D721Med (cell line): Measurements from ENCODE around the gene TCF7L1.
A peak's percentile ranks its signal among the peaks of the same experiment; 100 is the strongest.

Experiments
- DNase-seq: peaks from one replicate; pipeline ENCODE4 v3.0.0; 2011; ENCODE audit warnings: low spot score; ENCODE audit not compliant: insufficient read length
- FAIRE-seq: peaks from 2 replicates; lab custom pipeline; 2011; peaks lifted over from hg19 to GRCh38; lab: Jason Lieb, UNC
- TF ChIP-seq, protein P1 (sequence below): IDR thresholded peaks from 2 replicates; pipeline ENCODE4 v1.5.1; 2012; ENCODE audit warnings: mild to moderate bottlenecking, control low read depth; ENCODE audit not compliant: insufficient read depth; ENCODE audit errors: missing control alignments

TCF7L1 gene

DNA sequence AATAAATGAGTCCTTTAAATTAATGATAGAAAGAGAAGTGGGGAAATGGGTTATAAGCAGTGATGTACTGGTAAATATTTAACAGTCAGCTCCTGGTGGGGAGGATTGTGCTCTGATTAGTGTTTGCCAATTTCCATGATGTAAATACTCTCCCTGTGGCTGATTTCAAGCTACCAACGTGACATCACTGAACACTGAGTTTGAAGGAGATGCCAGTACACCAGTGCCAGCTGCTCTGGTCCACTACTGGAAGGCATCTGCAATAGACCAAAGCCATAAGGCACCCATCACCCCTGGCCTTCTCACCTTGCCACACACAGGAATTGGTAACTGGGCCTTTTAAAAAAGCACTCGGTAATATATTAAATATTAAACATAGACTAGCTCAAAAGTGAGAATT is 116.9 kb downstream of the TCF7L1 start:
- DNase-seq (no peak), FAIRE-seq (peak; percentile 76)
- TF ChIP-seq, protein P1, sequence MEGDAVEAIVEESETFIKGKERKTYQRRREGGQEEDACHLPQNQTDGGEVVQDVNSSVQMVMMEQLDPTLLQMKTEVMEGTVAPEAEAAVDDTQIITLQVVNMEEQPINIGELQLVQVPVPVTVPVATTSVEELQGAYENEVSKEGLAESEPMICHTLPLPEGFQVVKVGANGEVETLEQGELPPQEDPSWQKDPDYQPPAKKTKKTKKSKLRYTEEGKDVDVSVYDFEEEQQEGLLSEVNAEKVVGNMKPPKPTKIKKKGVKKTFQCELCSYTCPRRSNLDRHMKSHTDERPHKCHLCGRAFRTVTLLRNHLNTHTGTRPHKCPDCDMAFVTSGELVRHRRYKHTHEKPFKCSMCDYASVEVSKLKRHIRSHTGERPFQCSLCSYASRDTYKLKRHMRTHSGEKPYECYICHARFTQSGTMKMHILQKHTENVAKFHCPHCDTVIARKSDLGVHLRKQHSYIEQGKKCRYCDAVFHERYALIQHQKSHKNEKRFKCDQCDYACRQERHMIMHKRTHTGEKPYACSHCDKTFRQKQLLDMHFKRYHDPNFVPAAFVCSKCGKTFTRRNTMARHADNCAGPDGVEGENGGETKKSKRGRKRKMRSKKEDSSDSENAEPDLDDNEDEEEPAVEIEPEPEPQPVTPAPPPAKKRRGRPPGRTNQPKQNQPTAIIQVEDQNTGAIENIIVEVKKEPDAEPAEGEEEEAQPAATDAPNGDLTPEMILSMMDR = no peak

DNA sequence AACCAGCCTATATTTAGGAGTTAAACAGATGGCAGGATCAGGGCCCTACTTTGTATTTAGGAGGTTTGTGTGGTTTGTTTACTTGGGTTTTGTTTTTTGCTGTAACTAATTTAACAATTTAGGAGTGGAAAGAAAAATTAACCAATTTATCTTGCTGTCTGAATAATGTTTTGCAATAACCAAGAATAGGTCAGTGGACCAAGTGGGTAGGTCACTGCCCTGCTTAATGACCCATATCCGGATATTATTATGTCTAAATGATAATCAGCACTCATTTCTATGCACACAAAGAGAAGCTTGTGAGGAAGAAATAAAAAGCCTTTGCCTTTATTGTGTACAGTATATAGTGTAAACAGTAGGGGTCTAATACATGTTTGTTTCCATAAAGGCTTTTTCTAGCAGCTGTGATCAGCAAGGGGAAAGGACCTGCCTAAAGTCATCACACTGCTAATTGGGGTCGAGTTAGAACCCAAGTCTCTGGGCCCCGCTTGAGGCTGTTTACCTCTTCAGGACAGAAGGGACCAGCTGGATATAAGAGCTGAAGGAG is 118.0 kb downstream of the TCF7L1 start:
- FAIRE-seq (peak; percentile 77), DNase-seq (no peak)
- TF ChIP-seq, protein P1 = no peak

DNA sequence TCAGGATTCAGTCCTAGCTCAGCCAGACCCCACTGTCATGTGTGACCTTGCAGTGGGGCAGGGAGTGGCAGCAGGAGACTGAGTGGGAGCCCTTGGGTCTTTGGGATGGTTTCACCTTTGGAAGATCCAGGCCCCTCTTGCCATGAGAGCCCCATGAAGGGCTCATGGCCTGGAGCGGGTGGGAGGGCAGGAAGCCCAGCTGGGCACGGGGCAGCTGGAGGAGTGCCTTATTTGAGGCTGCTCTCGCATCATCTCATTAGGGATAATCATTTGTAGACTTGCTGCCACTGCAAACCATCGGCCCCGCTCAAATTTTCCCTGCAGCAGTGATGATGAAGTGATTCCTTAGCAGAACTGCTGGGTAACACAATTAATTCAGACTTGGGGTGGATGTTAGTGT is 120.7 kb downstream of the TCF7L1 start:
- TF ChIP-seq, protein P1 = no peak
- no peak for FAIRE-seq

DNA sequence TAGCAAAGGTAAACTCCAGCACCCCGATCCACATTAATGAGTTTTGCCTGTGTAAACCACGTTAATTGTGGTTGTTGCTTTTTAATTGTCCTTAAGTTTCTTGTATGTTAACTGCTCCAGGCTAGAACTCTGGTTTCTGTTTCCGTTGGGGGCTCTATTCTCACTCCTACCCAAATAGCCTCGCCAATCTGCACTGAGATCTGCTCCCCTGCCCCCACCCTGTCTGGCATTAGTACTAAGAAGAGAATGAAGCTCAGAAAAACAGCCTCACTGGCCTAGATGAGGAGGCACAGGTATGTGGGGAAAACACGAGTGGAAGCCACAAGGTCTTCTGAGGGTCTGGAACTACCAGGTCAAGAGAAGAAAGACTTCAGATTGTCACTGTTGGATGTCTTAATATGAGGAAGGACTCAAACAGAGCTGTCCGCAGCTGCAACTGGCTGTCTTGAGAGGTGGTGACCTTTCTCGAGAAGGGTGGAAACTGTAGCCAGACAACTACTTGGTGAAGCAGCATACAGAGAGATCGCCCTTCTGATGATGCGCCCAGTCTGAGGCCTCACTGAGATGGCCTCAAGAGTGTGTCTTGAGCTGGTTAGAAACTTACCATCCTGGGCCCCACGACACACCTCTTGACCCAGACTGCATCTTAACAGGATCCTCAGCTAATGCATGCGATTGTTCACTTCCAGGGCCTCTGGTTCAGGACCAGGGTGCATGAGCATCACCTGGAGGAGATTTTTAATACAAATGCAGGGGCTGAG is 121.5 kb downstream of the TCF7L1 start:
- TF ChIP-seq, protein P1 = no peak
- FAIRE-seq = no peak
- DNase-seq = no peak

More for the DNA sequence above, 120.7 kb downstream of the TCF7L1 start:
- DNase-seq = no peak

DNA sequence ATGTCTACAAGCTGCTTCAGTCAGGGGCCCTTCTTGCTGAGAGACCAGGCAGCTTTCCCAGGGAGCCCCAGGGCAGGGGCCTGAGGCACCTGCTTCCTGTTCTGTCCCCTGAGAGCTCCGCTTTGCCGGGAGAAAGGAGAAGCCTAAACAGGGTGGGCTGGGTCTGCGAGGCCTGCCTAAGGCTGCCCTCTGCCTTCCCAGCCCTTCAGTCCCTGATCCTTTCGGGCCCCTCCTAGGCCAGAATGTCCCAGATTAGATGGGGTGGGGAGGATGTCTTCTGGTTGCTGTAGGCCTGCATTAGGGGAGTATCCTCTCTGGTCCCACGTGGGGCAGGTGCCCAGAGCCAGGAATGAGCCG is 122.2 kb downstream of the TCF7L1 start:
- FAIRE-seq (no peak), DNase-seq (no peak)
- TF ChIP-seq, protein P1 = no peak

DNA sequence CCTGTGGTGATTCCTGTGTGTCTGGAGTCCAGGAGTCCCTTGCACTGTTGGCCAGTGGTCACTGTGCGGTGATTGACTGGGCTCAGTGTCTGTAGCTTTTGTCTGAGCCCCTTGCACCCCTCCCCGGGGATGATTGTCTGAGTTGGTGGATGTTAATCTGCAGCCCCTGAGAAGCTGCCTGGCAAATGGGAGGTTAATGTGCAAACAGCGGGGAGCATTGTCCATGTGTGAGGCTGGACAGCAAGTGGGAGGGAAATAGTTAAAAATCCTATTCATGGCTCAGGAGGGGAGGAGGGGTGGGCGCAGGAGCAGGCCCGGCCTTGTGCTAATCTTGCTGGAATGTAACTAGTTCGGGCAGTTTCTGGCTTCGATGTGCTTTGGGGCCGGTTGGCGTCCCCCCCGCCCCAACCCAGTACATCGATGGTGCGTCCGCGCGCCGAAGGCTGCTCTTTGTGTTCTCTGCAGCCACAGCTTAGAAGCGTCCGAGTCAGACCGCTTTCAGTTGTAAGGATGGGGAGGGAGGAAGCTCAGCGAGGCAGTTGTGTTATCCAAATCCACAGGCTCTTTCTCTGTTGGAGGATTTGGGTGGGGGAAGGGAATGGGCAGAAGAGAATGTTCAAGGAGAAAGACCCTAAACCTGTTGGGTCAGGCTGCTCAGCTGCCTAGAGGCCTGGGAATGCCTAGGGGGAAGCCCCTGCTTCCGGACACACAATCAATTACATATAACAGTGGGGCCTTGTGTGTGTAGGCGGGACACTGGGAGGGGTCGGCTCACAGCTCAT is 122.8 kb downstream of the TCF7L1 start:
- TF ChIP-seq, protein P1 = no peak
- FAIRE-seq = no peak
- DNase-seq = no peak
